Endothelial cell of umbilical vein (primary cell): ENCODE measurements around the gene CNTN1. TPM values are rescaled to one million over a fixed set of nuclear protein-coding genes. Genes with fewer than 3 reads are reported as not detected.
A peak's percentile ranks its signal among the peaks of the same experiment; 100 is the strongest.

Experiments
- BruUV-seq: library from RNA; stranded (reverse); fragments of 400-500 nt; replicated peaks from 2 replicates; lab custom pipeline; 2021; lab: Mats Ljungman, UMichigan
- CTCF ChIA-PET: fragments of 300-600, 350-600 bp; sonication (Branson Sonifier 250); formaldehyde crosslinking; loops from one replicate; lab custom pipeline; 2021; ENCODE audit warnings: antibody characterized with exemption, inconsistent platforms; lab: Charles Lee
- POLR2A ChIA-PET: fragments of 300-600, 350-600 bp; sonication (Branson Sonifier 250); formaldehyde crosslinking; loops from one replicate; lab custom pipeline; 2021; ENCODE audit warnings: antibody characterized with exemption, inconsistent platforms; lab: Charles Lee
- DNase-seq: peaks from one replicate; pipeline ENCODE4 v3.0.0-alpha.2; 2011; ENCODE audit warnings: low read depth, low spot score
- FAIRE-seq: peaks from 2 replicates; lab custom pipeline; 2011; peaks lifted over from hg19 to GRCh38; lab: Jason Lieb, UNC
- H2AFZ ChIP-seq: 2 replicates; pipeline ENCODE4 v1.6.0; 2012; ENCODE audit warnings: low read depth, low read length, control low read depth, inconsistent platforms
- H3K27ac ChIP-seq: 2 replicates; pipeline ENCODE4 v1.5.1; 2011; ENCODE audit warnings: low read depth, mild to moderate bottlenecking, control low read depth, low read length, moderate library complexity; ENCODE audit not compliant: insufficient read depth
- H3K27me3 ChIP-seq, 2 experiments: 2 replicates each; pipeline versions ENCODE4 v1.6.0 to v1.6.1; 2011; ENCODE audit warnings: low read length in 2 of 2, mixed read lengths in 1 of 2; ENCODE audit not compliant: control insufficient read depth in 2 of 2, insufficient read depth in 2 of 2
- H3K36me3 ChIP-seq, 2 experiments: 2 replicates in 1 of 2; 3 replicates in 1 of 2; pipeline ENCODE4 v1.5.1; 2011; ENCODE audit warnings: low read length in 2 of 2, mild to moderate bottlenecking in 1 of 2, moderate library complexity in 1 of 2; ENCODE audit not compliant: control insufficient read depth in 2 of 2, insufficient read depth in 2 of 2; ENCODE audit errors: extremely low read depth in 1 of 2
- H3K4me1 ChIP-seq: 3 replicates; pipeline ENCODE4 v1.5.1; 2011; ENCODE audit warnings: mild to moderate bottlenecking, low read length; ENCODE audit not compliant: control insufficient read depth, insufficient read depth; ENCODE audit errors: extremely low read depth
- H3K4me2 ChIP-seq: 2 replicates; pipeline ENCODE4 v1.6.1; 2011; ENCODE audit warnings: low read length, control low read depth, mixed read lengths; ENCODE audit not compliant: insufficient read depth
- H3K4me3 ChIP-seq, 3 experiments: fragments of 200-600 bp in 1 of 3; sonication (generic), shearing (Covaris generic) in 1 of 3; replicated peaks in 1 of 3; 2 replicates each; pipeline ENCODE4 v1.5.1; 2011 to 2016; ENCODE audit warnings: control low read depth in 3 of 3, low read length in 3 of 3, mild to moderate bottlenecking in 2 of 3, inconsistent platforms in 1 of 3, low read depth in 1 of 3, moderate library complexity in 1 of 3; ENCODE audit not compliant: insufficient read depth in 1 of 3
- H3K79me2 ChIP-seq: 2 replicates; pipeline ENCODE4 v1.6.0; 2012; ENCODE audit warnings: low read length, inconsistent platforms; ENCODE audit not compliant: control insufficient read depth, insufficient read depth
- H3K9ac ChIP-seq: replicated peaks from 2 replicates; pipeline ENCODE3; 2011; ENCODE audit warnings: low read length, control low read depth; ENCODE audit not compliant: insufficient read depth; ENCODE audit errors: extremely low read depth
- H3K9me1 ChIP-seq: replicated peaks from 3 replicates; pipeline ENCODE4 v1.6.0; 2011; ENCODE audit warnings: mild to moderate bottlenecking, low read length; ENCODE audit not compliant: control insufficient read depth, insufficient read depth; ENCODE audit errors: extremely low read depth
- H3K9me3 ChIP-seq: replicated peaks from 2 replicates; pipeline ENCODE4 v1.5.1; 2012; ENCODE audit warnings: low read length, inconsistent platforms; ENCODE audit not compliant: control insufficient read depth, insufficient read depth
- H4K20me1 ChIP-seq: replicated peaks from 2 replicates; pipeline ENCODE3; 2011; ENCODE audit warnings: mild to moderate bottlenecking, low read length; ENCODE audit not compliant: control insufficient read depth, insufficient read depth; ENCODE audit errors: extremely low read depth
- CTCF ChIP-seq, 2 donors: IDR thresholded peaks; 1 replicate in 1 of 2; 2 replicates in 1 of 2; pipeline ENCODE4 v1.5.1; 2011; ENCODE audit warnings: low read length in 2 of 2, mild to moderate bottlenecking in 2 of 2, moderate library complexity in 2 of 2, control low read depth in 1 of 2, inconsistent platforms in 1 of 2, low read depth in 1 of 2; ENCODE audit not compliant: insufficient read depth in 1 of 2; ENCODE audit errors: extremely low read depth in 1 of 2
- EZH2 ChIP-seq: IDR thresholded peaks from 2 replicates; pipeline ENCODE4 v1.6.1; 2012; ENCODE audit warnings: borderline replicate concordance, low read depth, mild to moderate bottlenecking, moderate library complexity, low read length, inconsistent platforms; ENCODE audit not compliant: severe bottlenecking
- FOS ChIP-seq: IDR thresholded peaks from 2 replicates; pipeline ENCODE4 v1.6.1; 2011; ENCODE audit warnings: mild to moderate bottlenecking, low read length, moderate library complexity, borderline replicate concordance; ENCODE audit not compliant: insufficient read depth
- GATA2 ChIP-seq: IDR thresholded peaks from 2 replicates; pipeline ENCODE4 v1.7.0; 2011; ENCODE audit warnings: low read depth, mild to moderate bottlenecking, moderate library complexity, mixed read lengths, low read length; ENCODE audit not compliant: insufficient read length, insufficient read depth
- JUN ChIP-seq: IDR thresholded peaks from 2 replicates; pipeline ENCODE4 v1.6.1; 2011; ENCODE audit warnings: borderline replicate concordance, low read depth; ENCODE audit not compliant: insufficient read length, insufficient read depth
- MAX ChIP-seq: IDR thresholded peaks from 2 replicates; pipeline ENCODE4 v1.6.1; 2011; ENCODE audit not compliant: insufficient read depth, insufficient read length
- MYC ChIP-seq: IDR thresholded peaks from one replicate; pipeline ENCODE4 v1.6.1; 2011; ENCODE audit warnings: mild to moderate bottlenecking, low read depth, low read length
- POLR2A ChIP-seq: IDR thresholded peaks from 2 replicates; pipeline ENCODE4 v1.6.1; 2012; ENCODE audit warnings: low read depth, mild to moderate bottlenecking, control low read depth, low read length
- POLR2AphosphoS5 ChIP-seq: IDR thresholded peaks from 2 replicates; pipeline ENCODE4 v1.6.1; 2012; ENCODE audit warnings: low read depth, mild to moderate bottlenecking, control low read depth, low read length, moderate library complexity; ENCODE audit not compliant: insufficient read depth
- dilution Hi-C: fragments of 300-500 bp; cut with MboI; formaldehyde crosslinking; loops from one replicate; pipeline ENCODE4 v1.15.0; 2019; ENCODE audit warnings: low sequenced_read_pairs; ENCODE audit not compliant: extremely low pct_ligation_motif_present
- intact Hi-C: fragments of 100-400 bp; cut with micrococcal nuclease; formaldehyde crosslinking; loops from one replicate; pipeline ENCODE4 v1.10.0; 2022
- polyA plus RNA-seq, 4 experiments: library from polyadenylated mRNA; depleted of rRNA in 3 of 4; stranded (reverse) in 3 of 4; unstranded in 1 of 4; fragments of >200 nt; gene quantifications; 2 replicates each; pipeline versions ENCODE4 v1.2.1 to v1.2.3, GENCODE V29; 2011 to 2012; ENCODE audit warnings: missing spikeins in 1 of 4
- total RNA-seq: library from RNA; stranded (reverse); gene quantifications from 2 replicates; pipeline ENCODE4 v1.2.3, GENCODE V29; 2021

Gene CNTN1
- total and polyA plus RNA-seq, 2 donors (not counting 3 experiments of a cell fraction or from before 2014, with no cell fraction given) = 0.07 TPM; not detected in 1

GRCh38 chr12:40988355-40988754 is 296.1 kb downstream of the CNTN1 start:
- Histone ChIP-seq H3K27ac (no peak overlapping the region), H2AFZ (no peak overlapping the region), H3K4me2 (no peak overlapping the region), H3K79me2 (no peaks in the 10 kb centered on the region), H4K20me1 (no peaks in the 10 kb centered on the region), H3K9me1 (no peaks in the 10 kb centered on the region), H3K36me3 (no peaks in the 10 kb centered on the region), H3K27me3 (no peaks in the 10 kb centered on the region), H3K9me3 (no peaks in the 10 kb centered on the region), H3K4me3 (no peak overlapping the region), H3K9ac (no peak overlapping the region), H3K4me1 (no peaks in the 10 kb centered on the region)
- ChIA-PET POLR2A (no interaction called here), CTCF (interaction anchor here (1.4 kb wide), 1 partner anchor 18 kb away, joined by 3 read pairs; no protein-coding TSS in a partner anchor)
- TF ChIP-seq EZH2 (no peak), GATA2 (no peak), MAX (no peak)
- no peak for DNase-seq
- dilution Hi-C loops (no loop called here), intact Hi-C loops (no loop called here)
- no peak for FAIRE-seq
- no TSS peak for BruUV-seq

GRCh38 chr12:40988824-40989223 is 296.6 kb downstream of the CNTN1 start:
- Histone ChIP-seq H2AFZ (peak overlapping the region; percentile 11), H3K27me3 (no peaks in the 10 kb centered on the region), H4K20me1 (no peaks in the 10 kb centered on the region), H3K4me1 (no peaks in the 10 kb centered on the region), H3K9me1 (no peaks in the 10 kb centered on the region), H3K9me3 (no peaks in the 10 kb centered on the region), H3K9ac (no peak overlapping the region), H3K36me3 (no peaks in the 10 kb centered on the region), H3K79me2 (no peaks in the 10 kb centered on the region), H3K4me3 (no peak overlapping the region), H3K27ac (no peak overlapping the region), H3K4me2 (no peak overlapping the region)
- intact Hi-C loops = no loop called here
- no TSS peak for BruUV-seq
- TF ChIP-seq CTCF (IDR thresholded peaks at IDR 0.05; ENCODE audit: extremely low read depth in 1 of 2, insufficient read depth in 1 of 2, low read depth in 1 of 2, low read length in 2 of 2) (no peak), GATA2 (no peak), POLR2AphosphoS5 (no peak), FOS (no peak), MYC (no peak), MAX (no peak), JUN (no peak), POLR2A (no peak), EZH2 (no peak)
- POLR2A ChIA-PET = no interaction called here
- dilution Hi-C loops = no loop called here
- FAIRE-seq = no peak
- no peak for DNase-seq
- CTCF ChIA-PET = no interaction called here
